Measurements from ENCODE around the gene SFMBT1.
"Not testable (repeated sequence)": the region's sequence is repeated elsewhere in the genome, so short reads cannot be mapped to it uniquely, and the experiment has no call there.

Gene SFMBT1

GRCh38 chr3:53035018-53035417 lies 10.9 kb downstream of the SFMBT1 start:
- not testable (repeated sequence) for DNase-seq

- not testable (repeated sequence) for DNase-seq
These were observed 11.5 kb downstream of the SFMBT1 start for GRCh38 chr3:53034411-53034810.

GRCh38 chr3:53032609-53033008 lies 13.3 kb downstream of the SFMBT1 start:
- no peak for DNase-seq

GRCh38 chr3:53030619-53031449 lies 15.0 kb downstream of the SFMBT1 start:
- DNase-seq = no peak

- no peak for DNase-seq
These were observed 17.2 kb downstream of the SFMBT1 start for GRCh38 chr3:53028641-53029040.

- no peak for DNase-seq
These were observed 18.5 kb downstream of the SFMBT1 start for GRCh38 chr3:53027254-53027844.

- peak; percentile 6 for DNase-seq
These were observed 19.3 kb downstream of the SFMBT1 start for GRCh38 chr3:53026382-53027162.

GRCh38 chr3:53024315-53024714 lies 21.6 kb downstream of the SFMBT1 start:
- no peak for DNase-seq

- DNase-seq = peak; percentile 30
These were observed 22.6 kb downstream of the SFMBT1 start for GRCh38 chr3:53023072-53023823.

- DNase-seq = peak; percentile 40
These were observed 23.2 kb downstream of the SFMBT1 start for GRCh38 chr3:53022647-53023046.

GRCh38 chr3:53016236-53016635 lies 29.6 kb downstream of the SFMBT1 start:
- DNase-seq = no peak

- DNase-seq = no peak
These were observed 34.5 kb downstream of the SFMBT1 start for GRCh38 chr3:53011324-53011723.

GRCh38 chr3:53009826-53010539 lies 35.9 kb downstream of the SFMBT1 start:
- no peak for DNase-seq

- peak; percentile 33 for DNase-seq
These were observed 36.9 kb downstream of the SFMBT1 start for GRCh38 chr3:53008932-53009331.

- no peak for DNase-seq
These were observed 39.9 kb downstream of the SFMBT1 start for GRCh38 chr3:53005854-53006513.

- DNase-seq = no peak
These were observed 40.5 kb downstream of the SFMBT1 start for GRCh38 chr3:53005338-53005737.

GRCh38 chr3:53003320-53003719 lies 42.6 kb downstream of the SFMBT1 start:
- no peak for DNase-seq

- DNase-seq = no peak
These were observed 46.9 kb downstream of the SFMBT1 start for GRCh38 chr3:52998771-52999513.

- no peak for DNase-seq
These were observed 55.2 kb downstream of the SFMBT1 start for GRCh38 chr3:52990637-52991036.

GRCh38 chr3:52986938-52987337 lies 58.9 kb downstream of the SFMBT1 start:
- DNase-seq = no peak

GRCh38 chr3:52986049-52986448 lies 59.8 kb downstream of the SFMBT1 start:
- no peak for DNase-seq

Measured in MV-4-11 (cell line).